ENCODE results near the gene SLC17A4.

SLC17A4 gene

DNA sequence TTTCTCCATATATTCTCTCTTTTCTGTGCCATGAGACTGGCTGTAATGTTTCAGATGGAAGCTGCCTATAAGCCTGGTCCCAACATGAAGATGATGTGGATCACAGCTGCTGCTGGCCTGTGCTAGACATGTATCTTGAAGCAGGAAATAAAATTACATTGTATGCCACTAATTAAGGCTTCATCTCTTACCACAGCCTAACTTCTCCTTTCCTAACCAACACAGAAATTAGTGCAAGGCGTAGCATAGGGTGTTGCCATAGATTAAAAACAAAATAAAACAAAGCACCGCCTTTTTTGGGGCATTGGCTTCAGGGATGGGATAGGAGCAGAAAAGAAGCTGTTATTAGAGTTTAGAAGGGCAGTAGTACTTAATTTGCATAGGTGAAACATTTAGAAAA, 4.7 kb upstream of the SLC17A4 start:
- no peak for DNase-seq

GRCh38 chr6:25750906-25751305, 3.6 kb upstream of the SLC17A4 start:
- no peak for DNase-seq

DNA sequence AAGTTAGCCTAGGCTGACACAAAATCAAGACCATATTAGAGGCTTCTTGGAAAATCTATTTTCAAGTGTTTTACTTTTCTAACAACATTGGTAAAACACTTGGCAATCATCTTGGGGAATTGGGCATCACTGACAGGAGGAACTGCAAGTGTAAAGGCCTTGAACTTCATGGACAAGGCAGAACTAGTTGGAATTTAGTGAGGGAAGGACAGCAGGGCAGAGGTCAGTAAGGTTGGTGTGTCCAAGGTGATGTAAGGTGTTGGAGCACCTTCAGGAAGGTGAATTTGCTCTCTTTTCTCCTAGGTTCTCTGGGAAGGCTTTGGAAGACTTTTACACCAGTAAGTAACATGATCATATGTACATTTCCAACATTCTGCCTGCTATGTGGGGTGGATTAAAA, 1.5 kb upstream of the SLC17A4 start:
- DNase-seq, result no peak

GRCh38 chr6:25755483-25755882, 941 bp downstream of the SLC17A4 start:
- no peak for DNase-seq

- DNase-seq, result no peak
These were observed 2.1 kb downstream of the SLC17A4 start for GRCh38 chr6:25756382-25757363.

- DNase-seq, result no peak
These were observed 3.5 kb downstream of the SLC17A4 start for GRCh38 chr6:25757936-25758642.

DNA sequence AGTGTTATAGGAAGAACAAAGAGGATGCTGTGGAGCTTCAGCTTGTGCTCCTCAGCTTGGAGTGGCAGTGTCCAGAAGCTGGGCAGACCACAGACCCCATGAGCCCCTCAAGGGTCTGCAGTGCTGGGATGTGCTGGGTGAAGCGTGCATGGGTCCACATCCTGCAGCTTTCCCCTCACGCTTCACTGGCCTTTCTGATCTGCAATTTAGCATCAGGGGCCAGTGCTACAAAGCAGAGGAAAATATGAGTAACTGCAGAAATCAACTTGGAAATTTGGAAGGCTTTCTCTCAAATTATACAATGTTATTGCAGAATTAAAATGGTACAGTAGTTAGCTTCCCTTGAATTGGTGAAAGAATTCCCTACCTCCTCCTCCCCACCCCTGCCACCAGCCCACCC, 10.1 kb downstream of the SLC17A4 start:
- DNase-seq, result no peak

DNA sequence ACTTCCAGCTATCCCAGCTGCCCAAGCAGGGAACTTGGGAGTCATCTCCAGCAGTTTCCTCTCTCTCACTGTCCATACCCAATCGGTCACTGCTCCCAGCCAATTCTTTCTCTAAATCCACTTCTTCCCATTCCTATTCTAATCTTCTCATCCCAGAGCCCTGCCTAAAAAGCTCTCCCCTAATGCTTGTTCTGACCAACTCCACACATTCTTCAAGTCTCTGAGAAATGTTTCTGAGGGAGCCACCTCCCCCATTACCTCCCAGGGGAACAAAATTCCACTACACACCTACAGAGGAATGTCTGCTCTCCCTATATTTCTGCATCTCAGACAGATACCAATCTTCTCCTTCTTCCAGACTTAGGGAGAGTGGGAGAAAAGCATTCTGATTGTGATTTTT, 14.0 kb downstream of the SLC17A4 start:
- DNase-seq, result no peak

DNA sequence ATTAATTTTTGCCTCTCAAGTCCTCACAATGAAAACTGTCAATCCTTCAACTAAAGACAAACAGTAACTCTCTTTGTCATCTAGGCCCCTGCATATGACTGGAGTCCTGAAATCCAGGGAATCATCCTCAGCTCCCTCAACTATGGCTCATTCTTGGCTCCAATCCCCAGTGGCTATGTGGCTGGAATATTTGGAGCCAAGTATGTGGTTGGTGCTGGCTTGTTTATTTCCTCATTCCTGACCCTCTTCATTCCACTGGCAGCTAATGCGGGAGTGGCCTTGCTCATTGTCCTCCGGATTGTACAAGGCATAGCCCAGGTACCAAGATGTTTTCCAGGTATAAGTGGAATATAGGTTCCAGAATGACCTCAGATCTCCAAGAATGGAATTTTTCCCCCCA, 15.4 kb downstream of the SLC17A4 start:
- DNase-seq, result no peak

- DNase-seq, result no peak
These were observed 19.7 kb downstream of the SLC17A4 start for GRCh38 chr6:25774120-25774715.

- no peak for DNase-seq
These were observed 22.5 kb downstream of the SLC17A4 start for GRCh38 chr6:25777031-25777430.

DNA sequence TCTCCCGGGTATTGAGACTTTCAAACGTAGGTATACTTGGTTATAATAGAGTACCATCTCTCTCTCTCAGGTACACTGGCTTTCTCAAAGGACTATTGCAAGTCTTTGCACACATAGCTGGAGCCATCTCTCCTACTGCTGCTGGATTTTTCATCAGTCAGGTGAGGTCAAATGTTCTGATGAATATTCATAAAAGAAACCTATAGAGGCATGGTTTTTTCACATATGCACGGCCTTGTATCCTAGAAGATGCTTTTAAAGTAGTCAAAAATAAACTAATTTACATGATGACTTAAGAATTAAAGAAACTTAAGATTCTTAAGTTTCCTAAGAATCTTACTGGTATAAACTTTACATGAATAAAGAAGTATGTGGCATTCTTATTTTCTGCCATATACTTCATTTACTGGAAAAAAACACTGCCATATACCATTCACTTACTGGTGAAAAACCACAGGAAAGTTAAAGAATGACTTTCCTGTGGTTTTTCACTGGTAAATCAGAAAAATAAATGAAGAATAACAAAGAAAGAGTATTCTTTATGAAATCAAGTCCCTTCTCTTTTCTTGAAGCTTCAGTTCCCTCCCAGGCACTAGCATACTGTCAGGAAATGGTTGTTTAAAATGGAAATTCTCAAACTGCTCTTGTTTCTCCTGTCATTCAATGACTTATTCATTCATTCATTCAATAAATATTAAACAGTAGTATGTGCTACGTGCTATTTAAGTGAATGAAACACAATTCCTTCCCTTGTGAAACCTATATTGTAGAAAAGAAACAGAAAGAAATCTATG, 23.5 kb downstream of the SLC17A4 start:
- no peak for DNase-seq

- DNase-seq, result no peak
These were observed 26.6 kb downstream of the SLC17A4 start for GRCh38 chr6:25781134-25781533.

- DNase-seq, result no peak
These were observed 32.9 kb downstream of the SLC17A4 start for GRCh38 chr6:25787428-25787827.

DNA sequence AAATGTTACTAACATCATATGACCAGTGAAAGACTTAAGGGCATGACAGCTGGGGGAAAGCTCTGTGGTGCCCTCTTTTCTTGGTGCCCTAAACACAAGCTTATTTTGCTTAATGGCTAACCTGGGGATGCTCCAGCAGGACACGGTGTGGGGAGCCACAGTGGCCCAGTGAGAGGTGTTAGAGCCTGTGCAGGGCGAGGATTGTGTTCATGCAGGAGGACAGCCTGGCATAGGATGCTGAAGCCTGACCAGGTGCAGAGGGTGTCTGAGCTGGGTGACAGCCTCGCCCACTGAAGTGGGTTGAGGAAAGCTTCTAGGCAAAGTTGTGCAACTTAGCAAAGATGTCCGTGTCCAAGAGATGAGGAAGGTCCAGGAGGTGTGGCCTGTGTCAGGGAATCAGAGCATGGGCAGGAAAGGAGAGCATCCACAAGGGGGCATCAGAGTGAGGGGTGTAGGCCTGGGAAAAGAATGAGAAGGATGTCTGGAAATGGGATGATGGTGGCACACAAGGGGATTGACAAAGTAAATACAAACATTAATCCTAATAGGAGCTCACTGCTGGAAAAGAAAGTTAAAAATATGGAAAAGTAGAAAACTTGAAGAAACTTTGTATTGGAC, 33.9 kb downstream of the SLC17A4 start:
- DNase-seq, result peak; percentile 7 to 46

GRCh38 chr6:25789475-25789874, 34.9 kb downstream of the SLC17A4 start:
- DNase-seq, result no peak

DNA sequence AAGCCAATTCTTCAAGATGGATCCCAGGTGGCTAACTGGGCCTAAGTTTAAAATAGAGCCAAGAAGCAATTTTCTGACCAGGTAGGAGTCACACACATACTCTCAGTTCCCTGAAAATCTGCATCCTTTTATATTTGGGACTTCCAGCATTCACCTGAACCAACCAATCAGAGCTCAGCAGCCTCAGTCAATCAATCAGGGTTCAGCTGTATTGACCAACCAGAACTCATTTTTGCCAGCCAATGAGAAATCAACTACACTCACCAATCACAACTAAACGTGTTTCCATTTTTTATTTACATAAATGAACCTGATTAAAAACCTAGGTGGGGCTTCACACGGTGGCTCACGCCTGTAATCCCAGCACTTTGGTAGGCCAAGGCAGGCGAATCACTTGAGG, 37.5 kb downstream of the SLC17A4 start:
- no peak for DNase-seq

- DNase-seq, result no peak
These were observed 39.4 kb downstream of the SLC17A4 start for GRCh38 chr6:25793970-25794369.

- no peak for DNase-seq
These were observed 40.2 kb downstream of the SLC17A4 start for GRCh38 chr6:25794784-25795183.

- no peak for DNase-seq
These were observed 46.9 kb downstream of the SLC17A4 start for GRCh38 chr6:25801436-25801835.

GRCh38 chr6:25804804-25805203, 50.3 kb downstream of the SLC17A4 start:
- DNase-seq, result no peak

DNA sequence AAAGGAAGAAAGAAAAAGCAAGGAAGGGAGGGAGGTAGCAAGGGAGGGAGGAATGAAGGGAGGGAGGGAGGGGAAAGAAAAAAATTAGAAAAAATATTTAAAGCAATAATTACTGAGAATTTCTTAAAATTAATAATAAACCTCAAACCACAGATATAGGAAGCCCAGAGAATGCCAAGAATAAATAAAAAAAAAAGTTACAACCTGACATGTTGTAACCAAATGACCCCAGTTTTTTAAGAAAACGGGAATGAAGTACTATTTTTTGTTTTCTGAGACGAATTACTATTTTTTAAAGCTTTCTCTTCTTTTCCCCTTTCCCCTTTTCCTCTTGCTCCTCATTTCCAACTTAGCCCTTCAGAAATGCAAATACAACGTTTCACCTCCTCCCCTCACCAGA, 60.7 kb downstream of the SLC17A4 start:
- no peak for DNase-seq

Data from NCI-H446 (cell line).